Kidney epithelial cell (primary cell): ENCODE measurements around the gene AFTPH. TPM values are rescaled to one million over a fixed set of nuclear protein-coding genes. Genes with fewer than 3 reads are reported as not detected.

ENCODE experiments used
- DNase-seq: peaks from one replicate; pipeline ENCODE4 v3.0.0-alpha.2; 2010; ENCODE audit warnings: low read depth
- H3K27me3 ChIP-seq: 2 replicates; pipeline ENCODE4 v1.6.0; 2011; ENCODE audit warnings: low read length; ENCODE audit not compliant: control insufficient read depth, insufficient read depth
- H3K36me3 ChIP-seq: 2 replicates; pipeline ENCODE4 v1.5.1; 2011; ENCODE audit warnings: low read length; ENCODE audit not compliant: control insufficient read depth, insufficient read depth
- H3K4me3 ChIP-seq: 2 replicates; pipeline ENCODE4 v1.5.1; 2011; ENCODE audit warnings: low read depth, mild to moderate bottlenecking, control low read depth, low read length
- CTCF ChIP-seq: IDR thresholded peaks from 2 replicates; pipeline ENCODE4 v1.5.1; 2011; ENCODE audit warnings: mild to moderate bottlenecking, moderate library complexity, low read length, control low read depth, inconsistent platforms; ENCODE audit not compliant: insufficient read depth, poor library complexity, severe bottlenecking
- total RNA-seq: library from RNA; depleted of rRNA; stranded (reverse); fragments of >200 nt; gene quantifications from 2 replicates; pipeline ENCODE4 v1.2.3, GENCODE V29; 2015

The AFTPH gene
- total RNA-seq, 1 donor from 2014 or later = 20.3 TPM

- no peak for DNase-seq
- H3K4me3 ChIP-seq = no peak overlapping the region
Measured at GRCh38 chr2:64502860-64503259, 21.3 kb upstream of the AFTPH start.

GRCh38 chr2:64504774-64505720, 19.1 kb upstream of the AFTPH start:
- Histone ChIP-seq H3K36me3 (no peaks in the 10 kb centered on the region), H3K4me3 (no peak overlapping the region), H3K27me3 (no peaks in the 10 kb centered on the region)
- no peak for TF ChIP-seq CTCF
- no peak for DNase-seq

More at GRCh38 chr2:64502860-64503259, 21.3 kb upstream of the AFTPH start:
- no peaks in the 10 kb centered on the region for H3K27me3 ChIP-seq
- no peaks in the 10 kb centered on the region for H3K36me3 ChIP-seq
- no peak for TF ChIP-seq CTCF

DNA sequence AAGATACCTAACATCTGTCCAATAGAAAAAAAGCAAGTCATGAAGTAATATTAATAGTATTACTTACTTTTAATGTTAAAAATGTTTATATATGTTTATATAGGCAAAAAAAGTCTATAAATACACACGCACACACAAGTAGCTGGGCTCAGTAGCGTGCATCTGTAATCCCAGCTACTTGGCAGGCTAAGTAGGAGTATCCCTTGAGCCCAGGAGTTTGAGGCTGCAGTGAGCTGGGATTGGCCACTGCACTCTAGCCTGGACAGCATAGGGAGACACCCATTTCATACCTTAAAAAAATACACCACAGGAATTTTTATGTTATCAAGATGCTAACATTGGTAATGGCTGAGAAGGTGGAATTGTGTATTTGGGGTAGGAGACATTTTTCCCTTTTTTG, 17.4 kb upstream of the AFTPH start:
- DNase-seq = no peak
- no peak for TF ChIP-seq CTCF

DNA sequence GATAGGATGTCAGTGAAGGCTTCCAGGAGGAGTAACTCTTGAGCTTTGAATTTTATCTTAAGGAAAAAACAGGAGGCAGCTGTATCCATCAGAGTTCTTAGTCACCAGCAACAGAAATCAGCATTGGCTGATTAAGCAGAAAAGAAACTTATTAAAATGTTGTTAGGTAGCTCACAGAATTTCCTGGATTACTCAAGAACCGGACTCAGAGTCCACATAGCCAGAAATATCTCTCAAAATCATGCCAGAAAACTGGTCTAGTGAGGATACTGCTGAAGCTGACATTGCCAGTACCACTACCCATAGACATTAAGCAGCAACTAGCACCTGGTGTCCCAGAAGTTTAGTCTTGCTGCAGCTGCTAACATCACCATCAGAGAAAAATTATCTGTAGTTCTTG, 10.1 kb upstream of the AFTPH start:
- Histone ChIP-seq H3K27me3 (peaks cover 4% of the 10 kb centered on the region), H3K4me3 (no peak overlapping the region), H3K36me3 (no peaks in the 10 kb centered on the region)
- DNase-seq = no peak
- TF ChIP-seq CTCF = no peak

More for the DNA sequence above, 17.4 kb upstream of the AFTPH start:
- no peak overlapping the region for H3K4me3 ChIP-seq
- H3K27me3 ChIP-seq = no peaks in the 10 kb centered on the region
- no peaks in the 10 kb centered on the region for H3K36me3 ChIP-seq

DNA sequence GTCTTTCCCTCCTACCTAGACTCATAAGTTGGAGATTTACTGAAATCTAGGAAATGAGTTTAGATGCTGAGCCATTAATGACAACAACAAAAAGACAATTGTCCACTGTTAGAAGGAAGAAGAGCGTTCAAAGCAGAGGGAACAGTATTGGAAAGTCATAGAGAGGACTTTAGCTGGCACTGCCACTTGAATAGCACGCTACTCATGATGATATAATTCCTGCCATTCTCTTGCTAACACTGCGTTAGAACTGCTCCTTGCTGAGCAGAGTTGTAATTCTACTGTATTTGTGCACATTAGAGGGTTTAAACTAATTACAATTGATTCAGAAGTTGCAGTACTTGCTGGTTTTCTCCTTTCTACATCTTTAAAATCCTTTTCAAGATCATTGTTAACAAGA, 9.0 kb upstream of the AFTPH start:
- Histone ChIP-seq H3K27me3 (peaks cover 4% of the 10 kb centered on the region), H3K4me3 (no peak overlapping the region), H3K36me3 (no peaks in the 10 kb centered on the region)
- TF ChIP-seq CTCF = no peak
- DNase-seq = no peak
